Cerebellar nuclear complex (tissue), 1 donor: Measurements from ENCODE around the gene OPRD1.
"Not testable (repeated sequence)": the region's sequence is repeated elsewhere in the genome, so short reads cannot be mapped to it uniquely, and the experiment has no call there.

ENCODE experiments used
- DNase-seq, 2 experiments: peaks; one replicate each; lab custom pipeline; 2025; lab: John Stamatoyannopoulos, UW

OPRD1 gene

DNA sequence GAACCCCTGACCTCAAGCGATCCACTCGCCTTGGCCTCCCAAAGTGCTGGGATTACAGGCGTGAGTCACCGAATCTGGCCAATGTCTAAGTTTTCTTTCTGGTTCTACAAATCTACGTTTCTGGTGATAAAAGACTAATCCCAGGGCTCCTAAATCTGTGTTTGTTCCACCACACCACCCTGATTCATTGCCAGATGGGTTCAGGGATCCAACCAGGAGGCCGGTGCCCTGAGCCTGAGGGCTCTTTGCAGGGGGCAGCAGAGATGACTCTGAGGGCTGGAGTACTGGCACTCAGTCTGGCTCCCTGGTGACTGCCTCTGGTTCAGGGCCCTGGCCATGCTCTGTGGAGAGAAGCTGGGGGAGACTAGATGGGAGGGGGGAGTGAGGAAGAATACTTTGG, 10.5 kb upstream of the OPRD1 start:
- DNase-seq: no peak

DNA sequence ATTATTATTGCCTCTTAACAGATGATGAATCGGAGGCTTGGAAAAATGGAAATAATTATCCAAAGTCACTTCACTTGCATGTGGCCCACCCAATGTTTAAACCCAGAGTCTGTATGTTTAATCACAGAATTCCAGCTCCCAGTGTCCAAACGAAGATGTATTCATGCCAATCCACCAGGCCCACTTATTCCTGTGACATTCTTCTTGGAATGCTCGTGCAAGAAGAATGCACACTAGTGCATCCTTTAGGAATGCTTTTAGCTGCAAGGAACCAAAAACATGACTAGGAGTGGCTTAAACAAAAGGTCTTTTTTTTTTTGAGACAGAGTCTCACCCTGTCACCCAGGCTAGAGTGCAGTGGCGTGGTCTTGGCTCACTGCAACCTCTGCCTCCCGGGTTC, 8.9 kb upstream of the OPRD1 start:
- DNase-seq: no peak

- no peak for DNase-seq
Measured at GRCh38 chr1:28803662-28804061, 8.3 kb upstream of the OPRD1 start.

GRCh38 chr1:28804071-28804470, 7.9 kb upstream of the OPRD1 start:
- no peak for DNase-seq

DNA sequence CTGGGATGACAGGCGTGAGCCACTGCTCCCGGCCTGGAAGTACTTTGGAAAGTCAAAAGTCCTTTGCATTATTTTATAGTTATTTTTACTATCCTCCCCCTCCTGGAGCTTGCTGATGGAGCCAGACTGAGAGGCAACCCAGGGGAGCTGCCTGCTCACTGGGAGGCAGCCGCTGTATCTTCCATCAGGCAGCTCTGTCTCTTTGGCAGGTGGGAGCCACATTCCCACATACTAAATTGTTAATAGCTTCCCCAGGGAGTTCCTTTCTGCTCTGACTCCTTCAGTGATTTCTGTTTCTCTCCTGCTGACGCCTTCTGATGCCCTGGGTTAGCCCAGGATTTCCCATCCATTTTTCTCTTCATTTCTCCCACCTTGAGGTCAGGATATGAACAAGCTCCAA, 4.9 kb upstream of the OPRD1 start:
- DNase-seq: no peak

GRCh38 chr1:28807986-28808385, 4.0 kb upstream of the OPRD1 start:
- no peak for DNase-seq

DNA sequence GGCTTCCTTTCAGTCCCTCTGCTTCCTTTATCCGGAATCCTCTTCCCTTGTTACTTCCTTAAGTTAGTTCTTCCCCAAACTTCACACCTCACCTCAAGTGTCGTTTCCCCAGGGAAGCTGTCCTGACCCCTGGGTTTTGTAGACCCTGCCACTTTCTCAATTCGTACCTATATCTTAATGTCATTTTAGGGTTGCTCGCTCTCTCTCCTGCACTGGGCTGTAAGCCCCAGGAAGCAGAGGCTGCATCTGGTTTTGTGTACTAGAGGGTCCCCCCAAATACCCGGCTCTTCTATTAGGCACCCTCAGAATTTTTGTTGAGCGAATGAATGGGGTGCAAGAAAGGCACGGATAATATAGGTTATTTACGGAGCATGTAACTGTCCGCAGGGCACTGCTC, 603 bp upstream of the OPRD1 start:
- no peak for DNase-seq

- DNase-seq: no peak
Measured at GRCh38 chr1:28812669-28813468, 899 bp downstream of the OPRD1 start.

DNA sequence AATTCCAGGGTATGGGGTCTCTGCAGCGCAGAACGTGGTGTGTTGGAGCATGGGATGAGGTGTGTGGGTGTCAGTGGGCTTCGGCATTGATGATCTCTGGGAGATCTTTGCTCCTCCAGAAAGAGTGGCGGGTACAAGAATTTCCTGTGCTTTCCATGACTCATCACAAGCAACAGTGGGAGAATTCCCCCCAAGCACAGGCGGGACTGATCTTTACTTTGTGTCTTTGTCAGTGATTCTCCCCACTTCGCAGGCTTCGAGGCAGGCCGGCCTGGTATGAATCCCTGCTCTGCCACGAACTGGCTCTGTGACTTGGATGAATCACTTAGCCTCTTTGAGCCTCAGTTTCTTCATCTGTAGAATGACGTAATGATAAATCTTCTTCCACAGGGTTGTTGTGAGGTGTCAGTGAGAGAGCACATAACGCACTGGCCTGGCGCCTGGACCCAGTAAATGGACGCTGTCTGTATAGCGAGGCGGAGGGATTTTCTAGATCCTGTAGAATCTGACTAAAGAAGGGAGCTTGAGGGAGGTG, 2.0 kb downstream of the OPRD1 start:
- DNase-seq: no peak

DNA sequence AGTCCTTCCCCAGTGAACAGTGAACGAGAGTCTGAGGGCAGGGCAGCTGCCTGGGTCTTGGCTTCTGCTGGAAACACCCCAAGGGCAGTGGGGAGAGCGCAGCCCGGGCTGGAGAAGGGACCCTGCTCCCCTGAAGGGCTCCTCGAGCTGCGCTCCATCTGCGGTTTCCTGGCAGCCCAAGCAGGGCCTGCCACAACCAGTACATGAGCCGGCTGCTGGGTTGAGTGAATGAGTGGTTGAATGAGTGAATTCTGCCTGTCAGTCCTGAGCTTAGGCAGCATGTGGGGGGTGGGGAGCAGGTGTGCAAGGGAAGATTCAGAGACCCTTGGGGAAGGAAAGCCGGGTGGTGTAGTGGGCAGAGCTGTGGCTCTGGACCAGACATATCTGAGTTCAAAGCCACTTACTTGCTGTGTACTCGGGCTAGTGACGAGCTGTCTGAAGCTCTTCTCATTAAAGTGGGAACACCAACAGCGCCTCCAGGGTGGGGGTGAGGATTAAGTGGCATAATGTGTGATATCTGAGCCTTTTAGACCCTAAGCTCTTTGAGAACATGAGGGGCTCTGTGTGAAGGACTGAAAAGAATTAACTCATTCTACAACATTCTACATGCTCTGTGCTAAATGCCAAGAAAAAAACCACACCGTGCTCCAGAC, 3.7 kb downstream of the OPRD1 start:
- DNase-seq: no peak

GRCh38 chr1:28817133-28817532, 5.2 kb downstream of the OPRD1 start:
- no peak for DNase-seq

- no peak for DNase-seq
Measured at GRCh38 chr1:28819020-28819419, 7.0 kb downstream of the OPRD1 start.

DNA sequence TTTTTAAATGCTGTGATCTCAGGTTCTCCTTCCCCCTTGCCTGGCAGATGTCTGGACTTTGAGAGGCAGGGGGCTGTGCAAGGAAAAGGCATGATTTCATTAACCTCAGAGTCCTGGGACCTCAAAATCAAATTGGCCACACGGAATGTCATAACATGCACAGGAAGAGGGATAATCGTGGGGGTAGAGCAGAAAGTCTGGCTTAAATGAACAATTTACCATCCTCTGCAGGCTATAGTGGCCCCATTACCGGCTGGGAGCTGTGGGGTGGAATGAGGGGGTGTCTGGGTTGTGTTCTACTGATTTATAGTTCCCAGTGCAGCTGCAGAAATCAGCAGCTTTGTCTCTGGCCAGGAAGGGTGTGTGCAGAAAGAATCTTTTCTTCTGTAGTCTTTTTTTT, 10.8 kb downstream of the OPRD1 start:
- DNase-seq: no peak

- not testable (repeated sequence) for DNase-seq
Measured at GRCh38 chr1:28824061-28824460, 12.1 kb downstream of the OPRD1 start.

GRCh38 chr1:28828227-28828858, 16.4 kb downstream of the OPRD1 start:
- DNase-seq: not testable (repeated sequence)

DNA sequence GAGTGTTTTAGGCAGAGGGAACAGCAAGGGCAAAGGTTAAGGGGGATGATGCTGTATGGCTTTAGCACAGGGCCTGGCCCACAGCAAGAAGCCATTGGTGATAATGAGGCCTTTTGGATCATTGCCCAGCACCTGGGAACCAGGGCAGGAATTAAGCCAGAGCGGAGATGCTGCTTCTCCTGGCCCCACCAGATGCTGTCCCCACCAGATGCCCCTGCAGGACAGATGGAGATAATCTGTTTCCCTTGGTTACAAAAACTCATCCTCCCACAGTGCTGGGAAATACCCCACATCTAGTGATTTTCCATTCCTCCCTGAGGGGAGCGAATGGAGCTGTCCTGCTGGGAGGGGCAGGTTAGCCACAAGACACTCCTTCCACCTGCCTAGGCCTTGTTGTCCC, 18.8 kb downstream of the OPRD1 start:
- DNase-seq: no peak

DNA sequence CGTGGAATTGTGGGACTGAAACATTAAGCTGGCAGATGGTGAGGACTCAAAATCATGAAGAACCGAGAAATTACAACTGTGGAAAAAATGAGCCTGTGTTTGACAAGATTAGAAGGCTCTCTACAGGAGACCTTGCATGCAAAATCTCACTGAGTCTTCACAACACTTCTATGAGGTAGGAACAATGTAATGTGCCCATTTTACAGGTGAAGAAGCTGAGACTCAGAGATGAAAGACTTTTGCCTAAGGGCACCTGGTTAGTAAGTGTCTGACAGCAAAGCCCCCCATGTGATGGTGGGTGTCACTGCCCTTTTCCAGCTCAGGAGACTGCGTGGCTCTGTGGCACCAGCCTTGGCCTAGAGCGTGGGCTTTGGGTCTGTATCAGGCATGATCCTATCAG, 21.0 kb downstream of the OPRD1 start:
- no peak for DNase-seq

DNA sequence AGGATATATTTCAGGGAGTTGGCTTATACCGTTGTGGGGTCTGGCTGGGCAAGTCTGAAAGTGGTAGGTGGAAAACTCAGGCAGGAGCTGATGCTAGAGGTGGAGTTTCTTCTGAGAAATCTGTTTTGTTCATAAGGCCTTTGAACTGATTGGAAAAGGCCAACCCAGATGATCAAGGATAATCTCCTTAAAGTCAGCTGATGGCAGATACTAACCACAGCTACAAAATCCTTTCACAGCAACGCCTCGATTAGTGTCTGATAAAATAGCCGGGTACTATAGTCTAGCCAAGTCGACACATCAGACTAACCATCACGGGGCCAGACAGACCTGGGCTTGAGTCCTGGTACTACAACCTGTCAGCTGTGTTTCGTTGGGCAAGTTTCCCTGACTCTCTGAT, 21.4 kb downstream of the OPRD1 start:
- no peak for DNase-seq

DNA sequence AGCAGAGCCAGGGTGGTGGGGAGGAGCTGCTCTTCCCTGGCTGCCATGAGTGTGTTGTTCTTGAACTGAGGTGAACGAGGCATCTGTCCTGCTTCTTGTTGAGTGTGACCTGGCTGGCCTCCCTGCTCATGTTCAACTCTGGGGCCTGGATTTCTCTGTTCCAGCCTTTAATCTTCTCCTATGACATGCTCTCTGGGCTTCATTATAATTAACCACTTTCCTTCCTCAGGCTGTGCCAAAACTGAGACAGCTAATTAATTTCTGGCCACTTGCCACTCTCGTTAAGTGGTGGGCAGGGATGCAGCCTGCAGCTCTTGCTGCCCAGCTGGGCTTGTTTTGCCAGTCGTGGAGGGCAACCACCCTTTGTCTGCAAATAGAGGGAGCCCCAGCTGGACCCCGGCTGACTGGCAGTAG, 23.3 kb downstream of the OPRD1 start:
- peak in 1 of 2 experiments; percentile 3 for DNase-seq

DNA sequence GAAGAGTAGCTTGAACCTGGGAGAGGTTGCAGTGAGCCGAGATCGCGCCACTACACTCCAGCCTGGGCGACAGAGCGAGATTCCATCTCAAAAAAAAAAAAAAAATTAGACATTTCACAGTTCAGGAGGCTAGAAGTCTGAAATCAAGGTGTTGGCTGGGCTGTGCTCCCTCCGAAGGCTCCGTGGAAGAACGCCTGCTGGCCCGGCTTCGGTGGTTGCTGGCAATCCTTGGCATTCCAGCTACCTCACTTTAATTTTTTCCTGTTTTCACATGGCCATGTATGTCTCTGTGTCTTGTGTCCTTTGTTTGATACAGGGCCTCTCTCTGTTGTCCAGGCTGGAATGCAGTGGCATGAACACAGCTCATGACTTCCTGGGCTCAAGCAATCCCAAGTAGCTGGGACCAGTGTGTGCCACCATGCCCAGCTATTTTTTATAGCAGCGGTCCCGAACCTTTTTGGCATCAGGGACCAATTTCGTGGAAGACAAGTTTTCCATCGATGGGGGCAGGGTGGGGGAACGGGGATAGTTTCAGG, 24.5 kb downstream of the OPRD1 start:
- DNase-seq: no peak

DNA sequence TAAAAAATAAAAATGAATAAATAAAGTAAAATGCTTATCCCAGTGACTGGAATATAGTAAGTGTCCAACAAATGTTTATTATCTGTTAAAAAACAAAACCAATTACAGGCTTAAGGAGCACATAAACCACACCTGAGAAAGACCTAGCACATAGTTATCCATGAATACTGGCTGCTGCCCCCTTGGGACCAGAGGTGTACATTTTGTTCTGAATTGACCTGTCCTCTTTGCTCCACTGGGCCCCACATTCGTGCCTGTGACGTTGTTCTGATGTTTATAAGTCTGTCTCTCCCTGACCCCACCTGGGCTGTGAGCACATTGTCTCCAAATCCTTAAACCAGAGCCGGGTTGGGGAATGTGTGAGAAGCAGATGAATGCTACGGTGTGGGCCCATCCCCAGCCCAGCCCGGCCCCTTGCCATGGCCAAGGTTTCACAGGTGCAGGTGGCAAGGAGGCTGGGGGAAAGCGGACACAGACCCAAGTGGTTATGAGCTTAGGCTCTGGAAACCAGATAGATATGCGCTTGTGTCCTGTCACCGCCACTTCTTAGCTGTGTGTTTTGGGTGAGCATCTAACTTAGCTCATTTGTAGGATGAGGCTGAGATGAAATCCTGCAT, 29.1 kb downstream of the OPRD1 start:
- no peak for DNase-seq
